GM12878 (cell line): Measurements from ENCODE around the gene FOXO3. TPM values are rescaled to one million over a fixed set of nuclear protein-coding genes. Genes with fewer than 3 reads are reported as not detected.

Experiments used
- ATAC-seq: fragments of 200-7000 bp; cut with Tn5 transposase; 3 replicates; pipeline ENCODE4 v1.9.1; 2020; ENCODE audit warnings: mild to moderate bottlenecking, moderate library complexity
- BruUV-seq: library from RNA; stranded (reverse); fragments of 400-500 nt; replicated peaks from 2 replicates; lab custom pipeline; 2021; lab: Mats Ljungman, UMichigan
- CTCF ChIA-PET: fragments of 300-600 bp; sonication (Branson Sonifier 250); formaldehyde crosslinking; extraction: SDS; loops from one replicate; lab custom pipeline; 2021; ENCODE audit warnings: inconsistent platforms; lab: Yijun Ruan, JAX
- POLR2A ChIA-PET: fragments of 350-600 bp; formaldehyde crosslinking; extraction: SDS; loops from one replicate; lab custom pipeline; 2021; ENCODE audit warnings: inconsistent platforms; lab: Charles Lee
- RAD21 ChIA-PET: fragments of 300-600 bp; sonication (Branson Sonifier 250); formaldehyde crosslinking; loops from one replicate; lab custom pipeline; 2023; ENCODE audit warnings: antibody characterized with exemption; ENCODE audit not compliant: unreplicated experiment; lab: Charles Lee
- SMC1A ChIA-PET: fragments of 300-600 bp; sonication (Branson Sonifier 250); formaldehyde crosslinking; loops from one replicate; lab custom pipeline; 2023; ENCODE audit not compliant: unreplicated experiment, uncharacterized antibody; lab: Charles Lee
- DNase-seq: peaks from one replicate; pipeline ENCODE4 v3.0.0-alpha.2; 2011; ENCODE audit warnings: low read depth, low spot score
- FAIRE-seq: peaks from 3 replicates; lab custom pipeline; 2011; peaks lifted over from hg19 to GRCh38; lab: Jason Lieb, UNC
- H2AFZ ChIP-seq: 2 replicates; pipeline ENCODE4 v1.6.0; 2011; ENCODE audit warnings: low read depth, low read length, control low read depth; ENCODE audit not compliant: control insufficient read depth
- H3K27ac ChIP-seq: 2 replicates; pipeline ENCODE4 v1.5.1; 2011; ENCODE audit warnings: control low read depth; ENCODE audit not compliant: control insufficient read depth, insufficient read depth
- H3K27me3 ChIP-seq, 2 experiments: replicated peaks in 1 of 2; 2 replicates each; pipeline versions ENCODE4 v1.6.0 to v1.6.1; 2011; ENCODE audit warnings: low read length in 1 of 2; ENCODE audit not compliant: control insufficient read depth in 2 of 2, insufficient read depth in 2 of 2
- H3K36me3 ChIP-seq, 2 experiments: 2 replicates each; pipeline ENCODE4 v1.5.1; 2011; ENCODE audit warnings: low read length in 1 of 2; ENCODE audit not compliant: control insufficient read depth in 2 of 2, insufficient read depth in 2 of 2
- H3K4me1 ChIP-seq: 2 replicates; pipeline ENCODE4 v1.6.1; 2011; ENCODE audit warnings: mild to moderate bottlenecking, low read length, moderate library complexity, mixed read lengths; ENCODE audit not compliant: control insufficient read depth, insufficient read depth
- H3K4me2 ChIP-seq: 2 replicates; pipeline ENCODE4 v1.6.0; 2011; ENCODE audit warnings: control low read depth; ENCODE audit not compliant: control insufficient read depth, insufficient read depth
- H3K4me3 ChIP-seq: fragments of 200-600 bp; sonication (generic); 2 replicates; pipeline ENCODE4 v1.5.1; 2016
- H3K79me2 ChIP-seq: 2 replicates; pipeline ENCODE4 v1.6.0; 2011; ENCODE audit warnings: low read length; ENCODE audit not compliant: control insufficient read depth, insufficient read depth
- H3K9ac ChIP-seq: 2 replicates; pipeline ENCODE4 v1.8.0; 2011; ENCODE audit warnings: low read length, control low read depth, mixed read lengths; ENCODE audit not compliant: control insufficient read depth, insufficient read depth
- H3K9me3 ChIP-seq: replicated peaks from 3 replicates; pipeline ENCODE4 v1.5.1; 2011; ENCODE audit warnings: mild to moderate bottlenecking, low read length; ENCODE audit not compliant: control insufficient read depth, insufficient read depth
- H4K20me1 ChIP-seq: 2 replicates; pipeline ENCODE4 v1.6.0; 2011; ENCODE audit not compliant: control insufficient read depth, insufficient read depth
- CBX5 ChIP-seq: sonication (generic); IDR thresholded peaks from 2 replicates; pipeline ENCODE4 v1.6.1; 2016; ENCODE audit warnings: low read depth, moderate library complexity, mild to moderate bottlenecking, inconsistent platforms
- CHD1 ChIP-seq: IDR thresholded peaks from 2 replicates; pipeline ENCODE4 v1.6.1; 2012; ENCODE audit warnings: low read depth, low read length, improper control_type of control experiment
- CHD4 ChIP-seq: fragments of 200-600 bp; sonication (generic); IDR thresholded peaks from 2 replicates; pipeline ENCODE4 v1.6.1; 2016; ENCODE audit warnings: mild to moderate bottlenecking
- CREB1 ChIP-seq: IDR thresholded peaks from 2 replicates; pipeline ENCODE4 v1.6.1; 2012; ENCODE audit warnings: low read depth, mild to moderate bottlenecking, inconsistent platforms
- EED ChIP-seq: sonication (generic); IDR thresholded peaks from 2 replicates; pipeline ENCODE4 v1.6.1; 2016; ENCODE audit warnings: antibody characterized with exemption, low read depth
- FOXK2 ChIP-seq: fragments of 450-650 bp; IDR thresholded peaks from 2 replicates; pipeline ENCODE4 v1.6.1; 2017; ENCODE audit warnings: mild to moderate bottlenecking, moderate library complexity
- IKZF1 ChIP-seq: fragments of 450-650 bp; conservative IDR thresholded peaks from 2 replicates; pipeline ENCODE4 v1.6.1; 2017; ENCODE audit warnings: antibody characterized with exemption, mild to moderate bottlenecking
- IKZF2 ChIP-seq, 2 experiments: fragments of 450-650 bp; IDR thresholded peaks; 2 replicates each; pipeline ENCODE4 v1.6.1; 2017; ENCODE audit warnings: mild to moderate bottlenecking in 2 of 2, moderate library complexity in 2 of 2
- NR2C1 ChIP-seq: fragments of 450-650 bp; IDR thresholded peaks from 2 replicates; pipeline ENCODE4 v1.6.1; 2017; ENCODE audit warnings: antibody characterized with exemption, mild to moderate bottlenecking, moderate library complexity
- POLR2AphosphoS5 ChIP-seq: IDR thresholded peaks from 2 replicates; pipeline ENCODE4 v1.6.1; 2011; ENCODE audit warnings: mild to moderate bottlenecking, low read length, inconsistent platforms
- RELA ChIP-seq: fragments of 450-650 bp; IDR thresholded peaks from 2 replicates; pipeline ENCODE4 v1.8.0; 2014; ENCODE audit warnings: borderline replicate concordance; ENCODE audit not compliant: partially characterized antibody
- RUNX3 ChIP-seq: IDR thresholded peaks from 2 replicates; pipeline ENCODE4 v1.6.1; 2012; ENCODE audit warnings: low read length, inconsistent platforms
- SP1 ChIP-seq: IDR thresholded peaks from one replicate; pipeline ENCODE4 v1.6.1; 2011; ENCODE audit warnings: low read depth, low read length
- WGBS: methylation state at CpG from one replicate; pipeline ENCODE4 v1.1.6; 2016; ENCODE audit warnings: low lambda C conversion rate; ENCODE audit not compliant: insufficient replicate concordance, insufficient coverage; ENCODE audit errors: missing lambda C conversion rate; 5-methylcytosine and 5-hydroxymethylcytosine counted together
- in situ Hi-C: fragments of 300-500 bp; cut with MboI; formaldehyde crosslinking; loops from 9 replicates; pipeline ENCODE4 v1.14.3; 2018; ENCODE audit warnings: mixed read lengths
- intact Hi-C: fragments of 100-400 bp; cut with micrococcal nuclease; formaldehyde crosslinking; loops from one replicate; pipeline ENCODE4 v1.14.2; 2022; ENCODE audit not compliant: unreplicated experiment
- polyA plus RNA-seq, 11 experiments: library from polyadenylated mRNA; depleted of rRNA in 4 of 11; unstranded in 6 of 11; stranded (reverse) in 5 of 11; fragments of >200 nt; fragmentation: Nextera tagmentation in 4 of 11; fragmentation: Illumina TruSeq in 1 of 11; extraction: Ambion mirVana in 4 of 11; extraction: Trizol in 1 of 11; gene quantifications; 1 replicate in 1 of 11; 2 replicates in 10 of 11; pipeline versions ENCODE4 v1.2.1 to v1.2.3, GENCODE V29; 2011 to 2016; ENCODE audit warnings: inconsistent platforms in 2 of 11, missing spikeins in 2 of 11, low read depth in 1 of 11
- total RNA-seq, 4 experiments: library from RNA; depleted of rRNA in 3 of 4; stranded (reverse); fragments of >200 nt in 3 of 4; fragmentation: Illumina TruSeq in 1 of 4; extraction: Trizol in 1 of 4; gene quantifications; 2 replicates each; pipeline versions ENCODE4 v1.2.1 to v1.2.3, GENCODE V29; 2013 to 2021
- TF ChIP-seq, protein P1 (sequence below): IDR thresholded peaks from 2 replicates; pipeline ENCODE4 v1.6.1; 2011; ENCODE audit warnings: borderline replicate concordance, low read depth, mild to moderate bottlenecking, moderate library complexity, low read length; ENCODE audit not compliant: insufficient read depth, poor library complexity, severe bottlenecking
- TF ChIP-seq, protein P2 (sequence below): fragments of 450-650 bp; formaldehyde crosslinking; IDR thresholded peaks from 2 replicates; pipeline ENCODE4 v1.5.0; 2022; ENCODE audit warnings: mild to moderate bottlenecking, missing genetic modification characterization
- TF ChIP-seq, protein P3 (sequence below): fragments of 450-650 bp; IDR thresholded peaks from 2 replicates; pipeline ENCODE4 v1.6.1; 2017; ENCODE audit warnings: mild to moderate bottlenecking, moderate library complexity
- TF ChIP-seq, protein P4 (sequence below): IDR thresholded peaks from 2 replicates; pipeline ENCODE4 v1.6.1; 2012; ENCODE audit warnings: low read depth, low read length, improper control_type of control experiment

FOXO3 gene
- total and polyA plus RNA-seq, 10 of the 15 experiments (the other 5 are each of a cell fraction or from before 2014, with no cell fraction given) = 0.82 to 4.5 (median 1.7) TPM

DNA sequence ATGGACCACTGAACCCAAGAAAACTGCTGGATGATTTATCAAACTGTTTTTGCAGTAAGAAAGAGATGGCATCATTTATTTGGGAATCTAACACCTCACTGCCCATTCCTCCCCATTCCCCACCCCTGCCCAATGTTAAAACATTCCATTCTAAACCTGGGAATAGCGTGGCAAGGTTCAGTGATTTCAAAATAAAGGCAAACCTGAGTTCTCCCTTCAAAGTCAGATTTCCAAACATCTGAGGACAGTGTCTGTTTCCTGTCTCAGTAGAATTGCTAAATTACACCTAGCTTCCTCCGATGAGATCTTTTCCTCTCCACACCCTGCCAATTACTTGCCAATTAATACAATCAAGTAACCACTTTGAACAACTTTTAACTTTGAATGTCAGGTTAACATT lies 160.1 kb downstream of the FOXO3 start:
- Histone ChIP-seq H3K4me1 (no peaks in the 10 kb centered on the region), H3K9ac (no peak overlapping the region), H3K27ac (no peak overlapping the region), H3K4me3 (no peak overlapping the region), H3K9me3 (no peaks in the 10 kb centered on the region; the same call in 2 of the 3 replicates), H4K20me1 (no peaks in the 10 kb centered on the region), H3K4me2 (no peak overlapping the region), H3K27me3 (peaks cover under 1 to 6% of the 10 kb centered on the region in 2 experiments), H3K36me3 (no peaks in the 10 kb centered on the region), H2AFZ (no peak overlapping the region), H3K79me2 (no peaks in the 10 kb centered on the region)
- ChIA-PET RAD21 (no interaction called here), SMC1A (no interaction called here), POLR2A (no interaction called here), CTCF (interaction anchor here (1.0 to 1.6 kb wide), 2 partner anchors 11 to 17 kb away, joined by 3 read pairs; no protein-coding TSS in a partner anchor)
- ATAC-seq = no peak
- intact Hi-C loops = no loop called here
- 23% methylated on average over 2 of the region's 2 CpGs for WGBS
- DNase-seq = no peak
- in situ Hi-C loops = no loop called here
- no TSS peak for BruUV-seq
- FAIRE-seq = no peak
- TF ChIP-seq, protein P1, sequence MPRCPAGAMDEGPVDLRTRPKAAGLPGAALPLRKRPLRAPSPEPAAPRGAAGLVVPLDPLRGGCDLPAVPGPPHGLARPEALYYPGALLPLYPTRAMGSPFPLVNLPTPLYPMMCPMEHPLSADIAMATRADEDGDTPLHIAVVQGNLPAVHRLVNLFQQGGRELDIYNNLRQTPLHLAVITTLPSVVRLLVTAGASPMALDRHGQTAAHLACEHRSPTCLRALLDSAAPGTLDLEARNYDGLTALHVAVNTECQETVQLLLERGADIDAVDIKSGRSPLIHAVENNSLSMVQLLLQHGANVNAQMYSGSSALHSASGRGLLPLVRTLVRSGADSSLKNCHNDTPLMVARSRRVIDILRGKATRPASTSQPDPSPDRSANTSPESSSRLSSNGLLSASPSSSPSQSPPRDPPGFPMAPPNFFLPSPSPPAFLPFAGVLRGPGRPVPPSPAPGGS = no peak
- TF ChIP-seq, protein P2, sequence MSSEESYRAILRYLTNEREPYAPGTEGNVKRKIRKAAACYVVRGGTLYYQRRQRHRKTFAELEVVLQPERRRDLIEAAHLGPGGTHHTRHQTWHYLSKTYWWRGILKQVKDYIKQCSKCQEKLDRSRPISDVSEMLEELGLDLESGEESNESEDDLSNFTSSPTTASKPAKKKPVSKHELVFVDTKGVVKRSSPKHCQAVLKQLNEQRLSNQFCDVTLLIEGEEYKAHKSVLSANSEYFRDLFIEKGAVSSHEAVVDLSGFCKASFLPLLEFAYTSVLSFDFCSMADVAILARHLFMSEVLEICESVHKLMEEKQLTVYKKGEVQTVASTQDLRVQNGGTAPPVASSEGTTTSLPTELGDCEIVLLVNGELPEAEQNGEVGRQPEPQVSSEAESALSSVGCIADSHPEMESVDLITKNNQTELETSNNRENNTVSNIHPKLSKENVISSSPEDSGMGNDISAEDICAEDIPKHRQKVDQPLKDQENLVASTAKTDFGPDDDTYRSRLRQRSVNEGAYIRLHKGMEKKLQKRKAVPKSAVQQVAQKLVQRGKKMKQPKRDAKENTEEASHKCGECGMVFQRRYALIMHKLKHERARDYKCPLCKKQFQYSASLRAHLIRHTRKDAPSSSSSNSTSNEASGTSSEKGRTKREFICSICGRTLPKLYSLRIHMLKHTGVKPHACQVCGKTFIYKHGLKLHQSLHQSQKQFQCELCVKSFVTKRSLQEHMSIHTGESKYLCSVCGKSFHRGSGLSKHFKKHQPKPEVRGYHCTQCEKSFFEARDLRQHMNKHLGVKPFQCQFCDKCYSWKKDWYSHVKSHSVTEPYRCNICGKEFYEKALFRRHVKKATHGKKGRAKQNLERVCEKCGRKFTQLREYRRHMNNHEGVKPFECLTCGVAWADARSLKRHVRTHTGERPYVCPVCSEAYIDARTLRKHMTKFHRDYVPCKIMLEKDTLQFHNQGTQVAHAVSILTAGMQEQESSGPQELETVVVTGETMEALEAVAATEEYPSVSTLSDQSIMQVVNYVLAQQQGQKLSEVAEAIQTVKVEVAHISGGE (CRISPR knock-in tag) = no peak
- TF ChIP-seq, protein P3, sequence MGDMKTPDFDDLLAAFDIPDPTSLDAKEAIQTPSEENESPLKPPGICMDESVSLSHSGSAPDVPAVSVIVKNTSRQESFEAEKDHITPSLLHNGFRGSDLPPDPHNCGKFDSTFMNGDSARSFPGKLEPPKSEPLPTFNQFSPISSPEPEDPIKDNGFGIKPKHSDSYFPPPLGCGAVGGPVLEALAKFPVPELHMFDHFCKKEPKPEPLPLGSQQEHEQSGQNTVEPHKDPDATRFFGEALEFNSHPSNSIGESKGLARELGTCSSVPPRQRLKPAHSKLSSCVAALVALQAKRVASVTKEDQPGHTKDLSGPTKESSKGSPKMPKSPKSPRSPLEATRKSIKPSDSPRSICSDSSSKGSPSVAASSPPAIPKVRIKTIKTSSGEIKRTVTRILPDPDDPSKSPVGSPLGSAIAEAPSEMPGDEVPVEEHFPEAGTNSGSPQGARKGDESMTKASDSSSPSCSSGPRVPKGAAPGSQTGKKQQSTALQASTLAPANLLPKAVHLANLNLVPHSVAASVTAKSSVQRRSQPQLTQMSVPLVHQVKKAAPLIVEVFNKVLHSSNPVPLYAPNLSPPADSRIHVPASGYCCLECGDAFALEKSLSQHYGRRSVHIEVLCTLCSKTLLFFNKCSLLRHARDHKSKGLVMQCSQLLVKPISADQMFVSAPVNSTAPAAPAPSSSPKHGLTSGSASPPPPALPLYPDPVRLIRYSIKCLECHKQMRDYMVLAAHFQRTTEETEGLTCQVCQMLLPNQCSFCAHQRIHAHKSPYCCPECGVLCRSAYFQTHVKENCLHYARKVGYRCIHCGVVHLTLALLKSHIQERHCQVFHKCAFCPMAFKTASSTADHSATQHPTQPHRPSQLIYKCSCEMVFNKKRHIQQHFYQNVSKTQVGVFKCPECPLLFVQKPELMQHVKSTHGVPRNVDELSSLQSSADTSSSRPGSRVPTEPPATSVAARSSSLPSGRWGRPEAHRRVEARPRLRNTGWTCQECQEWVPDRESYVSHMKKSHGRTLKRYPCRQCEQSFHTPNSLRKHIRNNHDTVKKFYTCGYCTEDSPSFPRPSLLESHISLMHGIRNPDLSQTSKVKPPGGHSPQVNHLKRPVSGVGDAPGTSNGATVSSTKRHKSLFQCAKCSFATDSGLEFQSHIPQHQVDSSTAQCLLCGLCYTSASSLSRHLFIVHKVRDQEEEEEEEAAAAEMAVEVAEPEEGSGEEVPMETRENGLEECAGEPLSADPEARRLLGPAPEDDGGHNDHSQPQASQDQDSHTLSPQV = no peak
- no peak for TF ChIP-seq RUNX3
- no peak for TF ChIP-seq IKZF1
- TF ChIP-seq CREB1 = no peak
- TF ChIP-seq, protein P4, sequence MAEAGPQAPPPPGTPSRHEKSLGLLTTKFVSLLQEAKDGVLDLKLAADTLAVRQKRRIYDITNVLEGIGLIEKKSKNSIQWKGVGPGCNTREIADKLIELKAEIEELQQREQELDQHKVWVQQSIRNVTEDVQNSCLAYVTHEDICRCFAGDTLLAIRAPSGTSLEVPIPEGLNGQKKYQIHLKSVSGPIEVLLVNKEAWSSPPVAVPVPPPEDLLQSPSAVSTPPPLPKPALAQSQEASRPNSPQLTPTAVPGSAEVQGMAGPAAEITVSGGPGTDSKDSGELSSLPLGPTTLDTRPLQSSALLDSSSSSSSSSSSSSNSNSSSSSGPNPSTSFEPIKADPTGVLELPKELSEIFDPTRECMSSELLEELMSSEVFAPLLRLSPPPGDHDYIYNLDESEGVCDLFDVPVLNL = no peak
- TF ChIP-seq NR2C1 = no peak
- no peak for TF ChIP-seq SP1
- TF ChIP-seq EED = no peak
- no peak for TF ChIP-seq CBX5
- TF ChIP-seq FOXK2 = no peak
- TF ChIP-seq CHD1 = no peak
- no peak for TF ChIP-seq IKZF2 (IDR thresholded peaks at IDR 0.05)
- TF ChIP-seq POLR2AphosphoS5 = no peak
- no peak for TF ChIP-seq CHD4
- no peak for TF ChIP-seq RELA
